NCI-H226 (cell line): ENCODE data around the gene LYRM4.

Experiments
- DNase-seq: peaks from one replicate; pipeline ENCODE4 v3.0.0-alpha.2; 2015

Gene LYRM4

DNA sequence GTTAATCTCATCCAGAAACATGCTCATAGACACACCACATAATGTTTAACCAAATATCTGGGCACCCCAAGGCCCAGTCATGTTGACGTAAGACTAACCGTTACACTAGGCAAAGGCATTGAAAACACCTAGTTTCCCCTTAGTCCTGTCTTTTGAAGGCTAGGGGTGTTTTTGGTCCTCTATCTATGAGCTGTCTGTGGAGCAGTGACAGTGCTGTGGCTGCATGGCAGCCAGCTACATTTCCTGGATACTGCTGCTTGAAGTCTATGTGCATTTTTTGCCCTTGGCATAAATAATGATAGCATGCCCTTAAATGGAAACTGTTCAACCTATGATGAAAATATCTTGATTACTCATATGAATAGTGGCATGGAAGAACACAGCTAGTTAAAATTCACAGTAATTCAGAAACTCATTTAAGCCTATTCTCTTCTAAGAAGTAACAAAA lies 19.2 kb upstream of the LYRM4 start:
- no peak for DNase-seq

DNA sequence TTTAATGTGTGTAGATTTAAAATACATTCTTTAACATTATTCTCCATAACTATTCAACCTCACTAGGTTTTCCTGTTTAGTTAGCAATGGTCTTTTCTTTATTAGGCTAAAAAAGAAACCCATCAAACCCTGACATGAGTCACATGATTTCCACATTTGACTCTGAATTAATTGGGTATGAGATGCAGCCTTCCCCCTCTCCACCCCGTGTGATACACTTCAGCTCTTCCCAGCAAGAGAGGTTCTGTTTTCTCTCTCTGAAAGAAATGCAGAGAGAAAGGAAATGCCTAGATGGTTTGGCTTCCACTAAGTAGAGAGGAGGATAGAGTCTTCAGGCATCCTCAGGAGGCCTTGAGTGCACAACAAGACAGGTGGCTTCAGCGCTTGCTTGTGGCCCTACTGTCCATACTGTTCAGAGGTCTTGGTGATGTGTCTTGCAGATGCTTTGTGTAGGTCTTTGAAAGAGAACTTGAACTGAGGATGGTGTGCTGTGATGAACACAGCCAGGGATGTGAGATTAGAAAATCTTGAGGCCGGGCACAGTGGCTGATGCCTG lies 17.9 kb upstream of the LYRM4 start:
- DNase-seq, result no peak

DNA sequence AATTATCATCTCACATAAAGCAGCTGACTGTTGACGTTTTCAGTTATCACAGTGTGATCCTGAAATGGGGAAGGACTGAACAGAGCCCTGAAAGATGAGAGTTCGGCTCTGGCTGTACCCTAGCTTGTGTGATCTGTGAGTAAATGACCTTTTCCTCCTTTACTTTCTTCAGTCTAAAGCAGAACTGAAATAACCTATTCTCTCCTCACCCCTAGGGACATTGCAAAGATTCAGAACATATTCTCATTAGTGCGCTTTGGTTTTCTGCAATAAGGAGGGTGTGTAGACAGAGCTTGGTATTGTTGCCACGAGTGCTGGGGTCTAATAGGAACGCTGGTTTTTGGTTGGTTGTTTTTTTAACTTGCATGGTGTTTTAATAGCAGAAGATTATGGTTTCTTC lies 17.3 kb upstream of the LYRM4 start:
- DNase-seq, result no peak

DNA sequence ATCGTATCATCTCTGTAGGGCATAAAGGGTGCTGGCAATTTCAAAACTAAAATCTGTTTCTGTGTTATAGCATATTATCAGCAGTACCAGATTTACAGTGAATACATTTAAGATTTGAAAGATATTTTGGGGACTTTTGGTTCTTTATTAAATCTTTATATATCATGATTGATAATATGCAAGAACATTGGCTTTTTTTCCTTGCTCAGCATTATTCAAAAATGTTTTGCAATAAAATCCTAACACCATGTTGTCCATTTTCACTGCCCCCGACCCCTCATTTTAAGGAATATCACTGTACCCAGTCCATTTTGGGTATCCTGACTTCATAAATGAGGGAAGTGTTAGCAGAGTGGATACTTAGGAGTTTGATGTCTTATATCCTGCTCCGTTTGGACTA lies 16.8 kb upstream of the LYRM4 start:
- no peak for DNase-seq

DNA sequence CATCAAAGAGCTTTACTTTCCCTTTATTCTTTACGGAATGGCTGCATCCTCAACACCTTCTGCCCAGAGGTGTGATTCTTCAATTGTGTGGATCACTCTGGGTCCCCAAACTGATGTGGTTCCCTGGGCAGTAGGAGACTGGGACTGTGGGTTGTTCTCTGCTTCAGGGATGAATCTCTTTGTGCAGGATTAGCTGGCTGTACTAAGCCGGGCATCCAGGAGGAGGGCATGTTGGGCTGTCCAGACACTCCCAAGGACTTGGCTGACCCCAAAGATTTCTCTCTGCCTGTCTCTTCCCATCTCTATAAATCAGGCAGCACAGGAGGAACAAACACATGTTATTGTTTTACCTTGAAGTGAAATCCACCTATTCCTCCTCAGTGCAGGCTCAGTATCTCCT lies 15.8 kb upstream of the LYRM4 start:
- DNase-seq, result no peak

DNA sequence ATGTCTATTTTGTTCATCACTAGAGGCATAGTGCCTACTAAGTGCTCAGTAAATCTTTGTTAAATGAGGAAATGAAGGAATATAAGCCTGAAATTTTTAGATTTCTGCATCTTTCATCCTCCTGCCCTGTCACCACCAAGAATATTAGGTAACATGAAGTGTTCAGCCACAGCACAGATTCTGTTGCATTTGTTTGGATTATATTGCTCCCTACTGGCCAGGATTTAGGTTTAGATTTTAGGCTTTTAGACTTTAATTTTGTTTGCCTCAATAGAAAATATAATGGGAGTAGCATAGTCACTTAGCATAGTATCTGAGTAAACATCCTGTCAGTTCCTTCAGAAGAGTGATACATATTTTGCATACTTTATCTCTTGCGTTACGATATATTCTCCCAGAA lies 14.7 kb upstream of the LYRM4 start:
- no peak for DNase-seq

GRCh38 chr6:5274231-5274630 lies 13.5 kb upstream of the LYRM4 start:
- no peak for DNase-seq

GRCh38 chr6:5271926-5272325 lies 11.2 kb upstream of the LYRM4 start:
- no peak for DNase-seq

DNA sequence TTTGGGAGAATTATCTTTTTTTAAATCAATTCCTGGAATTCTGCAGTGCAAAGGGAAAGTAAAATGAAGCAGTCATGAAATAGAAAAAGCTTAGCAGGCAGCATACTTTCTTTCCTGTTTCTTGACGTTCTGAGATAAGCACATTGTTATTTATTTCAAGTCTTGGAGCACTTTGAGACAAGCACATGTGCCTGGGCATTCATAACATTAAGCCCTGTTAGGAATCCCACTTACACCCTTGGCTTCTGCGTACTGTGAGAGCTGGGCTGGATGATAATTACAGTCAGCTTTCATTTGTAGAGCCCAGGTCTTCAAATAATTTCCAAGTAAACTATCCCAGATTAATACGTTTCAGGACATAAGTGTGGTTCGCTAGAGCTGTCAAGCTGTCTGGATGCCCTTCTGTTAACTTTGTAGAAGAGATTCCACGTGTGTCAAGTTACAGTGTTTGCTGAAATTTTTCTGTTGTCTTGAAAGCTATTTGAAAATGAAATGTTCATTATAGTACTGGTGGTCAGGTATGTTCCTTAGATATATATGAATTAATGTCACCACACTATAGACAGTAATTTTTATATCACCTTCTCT lies 9.4 kb upstream of the LYRM4 start:
- no peak for DNase-seq

DNA sequence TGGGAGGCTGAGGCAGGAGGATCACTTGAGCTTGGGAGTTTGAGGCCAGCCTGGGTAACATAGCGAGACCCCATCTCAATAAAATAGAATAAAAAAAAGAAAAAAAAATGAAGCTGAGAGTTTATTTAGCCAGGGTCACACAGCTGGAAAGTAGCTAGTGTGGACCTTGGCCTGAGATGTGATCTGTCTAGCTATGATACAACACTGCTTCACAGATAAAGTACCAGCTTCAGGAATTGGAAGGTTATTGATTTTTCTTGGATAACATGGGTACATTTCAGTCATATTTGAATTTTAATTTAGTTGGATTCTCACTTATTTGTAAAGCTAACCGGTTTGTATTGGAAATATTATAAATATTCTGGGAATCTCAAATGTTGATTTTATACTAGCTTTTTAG lies 5.7 kb upstream of the LYRM4 start:
- DNase-seq, result no peak

DNA sequence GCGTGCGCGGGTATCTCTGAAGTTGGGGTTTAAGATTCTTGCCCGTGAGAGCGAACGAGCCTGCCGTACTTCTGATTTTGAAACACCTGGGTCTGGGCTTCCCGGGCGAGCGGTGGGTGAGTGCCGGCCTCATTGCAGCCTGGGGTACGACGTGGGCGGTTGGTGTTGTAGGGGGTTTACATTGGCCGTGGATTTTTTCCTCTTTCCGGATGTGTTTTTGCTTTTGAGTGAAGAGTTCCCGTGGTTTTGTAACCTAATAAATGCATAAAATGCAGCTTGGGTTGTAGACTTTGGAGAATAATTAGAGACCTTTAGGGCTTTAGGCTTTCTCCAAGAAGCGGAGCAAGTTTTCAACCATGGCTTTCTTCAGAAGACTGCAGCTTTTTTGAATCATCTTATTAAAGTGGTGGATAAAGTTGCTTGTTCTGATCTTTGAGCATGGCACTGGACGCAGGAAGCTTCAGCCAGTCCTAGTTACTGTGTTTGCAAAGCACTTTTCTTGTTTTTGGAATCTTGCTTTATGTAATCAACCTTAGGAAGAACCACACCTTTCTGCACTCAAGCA lies 877 bp upstream of the LYRM4 start:
- no peak for DNase-seq

- peak; percentile 69 for DNase-seq
These were observed 584 bp downstream of the LYRM4 start for GRCh38 chr6:5260111-5260620.

DNA sequence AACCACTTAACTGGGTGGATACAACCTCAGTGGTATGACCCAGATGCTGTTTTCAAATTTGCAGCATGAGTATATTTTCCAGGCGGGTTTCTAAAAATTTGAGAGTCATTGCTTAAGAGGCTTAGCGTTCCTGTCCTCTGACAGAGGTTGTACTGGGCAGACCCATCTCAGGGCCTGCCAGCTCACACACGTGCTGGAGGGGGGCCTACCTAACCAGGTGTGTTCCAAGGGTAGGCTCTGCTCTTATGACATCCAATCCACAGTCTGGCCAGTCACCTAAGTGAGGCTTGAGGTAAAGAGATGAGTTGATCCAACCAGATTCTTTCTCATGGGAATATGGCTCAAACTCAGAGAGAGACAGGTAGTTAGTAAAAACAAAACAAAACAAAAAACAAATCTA lies 1.3 kb downstream of the LYRM4 start:
- DNase-seq, result no peak

DNA sequence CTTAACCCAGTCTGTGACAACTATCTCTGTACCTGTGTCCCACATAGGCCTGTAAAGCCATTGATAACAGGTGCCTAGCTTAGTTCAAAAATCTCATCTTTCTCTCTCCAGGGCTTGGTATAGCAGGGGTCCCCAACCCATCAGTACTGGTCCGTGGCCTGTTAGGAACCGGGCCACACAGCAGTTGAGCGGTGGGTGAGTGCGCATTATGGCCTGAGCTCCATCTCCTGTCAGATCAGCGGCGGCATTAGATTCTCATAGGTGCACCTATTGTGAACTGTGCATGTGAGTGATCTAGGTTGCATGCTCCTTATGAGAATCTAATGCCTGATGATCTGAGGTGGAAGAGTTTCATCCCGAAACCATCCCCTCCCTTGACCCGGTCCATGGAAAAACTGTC lies 3.4 kb downstream of the LYRM4 start:
- no peak for DNase-seq

DNA sequence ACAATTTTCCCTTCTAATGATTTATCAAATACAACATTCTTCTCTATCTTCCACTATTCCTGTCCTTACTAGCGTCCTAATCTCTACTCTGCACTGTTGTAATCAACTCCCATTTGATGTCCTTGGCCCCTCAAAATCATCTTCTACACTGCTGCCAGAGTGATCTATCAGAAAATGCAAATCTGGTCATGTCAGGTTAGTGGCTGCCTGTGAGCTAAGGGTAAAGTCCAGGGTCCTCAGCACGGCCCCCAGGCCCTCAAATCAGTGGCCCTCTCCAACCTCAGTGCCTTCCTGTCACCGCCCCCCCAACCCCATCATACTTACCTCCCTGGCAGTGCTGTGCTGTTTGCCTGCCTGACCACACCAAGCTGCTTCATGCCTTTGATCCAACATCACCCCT lies 3.8 kb downstream of the LYRM4 start:
- DNase-seq, result no peak

DNA sequence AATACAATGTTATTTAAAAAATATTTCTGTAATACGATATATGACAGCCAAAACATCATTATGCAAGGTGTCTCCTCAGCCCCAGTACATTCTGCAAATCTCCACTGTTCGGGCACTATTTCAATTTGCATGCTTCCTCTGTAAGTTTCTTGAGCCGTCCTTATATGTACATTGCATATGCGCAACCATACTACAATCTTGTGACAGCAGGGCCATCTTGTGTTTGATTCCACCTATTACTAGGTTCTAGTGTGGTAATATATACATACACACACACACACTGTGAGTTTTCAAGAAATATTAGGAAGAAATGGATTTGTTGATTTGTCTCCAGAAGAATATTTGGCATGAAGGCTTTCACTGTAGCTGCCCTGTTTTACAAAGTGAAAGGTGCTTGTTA lies 9.8 kb downstream of the LYRM4 start:
- no peak for DNase-seq

- no peak for DNase-seq
These were observed 10.3 kb downstream of the LYRM4 start for GRCh38 chr6:5250451-5250850.

GRCh38 chr6:5249451-5250122 lies 11.2 kb downstream of the LYRM4 start:
- DNase-seq, result peak; percentile 3

GRCh38 chr6:5248302-5249098 lies 12.2 kb downstream of the LYRM4 start:
- no peak for DNase-seq

DNA sequence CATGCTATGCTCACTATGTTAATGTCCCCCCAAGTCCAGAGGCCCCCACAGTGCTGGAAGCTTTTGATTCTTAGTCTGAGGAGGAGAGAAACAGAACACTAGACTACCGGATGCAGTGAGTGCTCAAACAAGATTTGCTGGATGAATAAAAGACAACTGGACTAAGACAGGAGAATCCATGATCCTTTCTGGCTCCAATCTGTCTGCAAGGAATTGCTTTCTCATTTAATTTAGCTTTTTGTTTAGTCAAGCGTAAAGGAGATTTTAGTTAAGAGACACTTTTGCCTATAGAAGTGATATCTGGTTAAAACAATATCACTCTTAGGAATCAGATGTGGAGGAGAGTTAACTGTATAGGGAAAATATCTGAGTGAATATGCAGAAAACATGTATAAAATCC lies 13.5 kb downstream of the LYRM4 start:
- no peak for DNase-seq

- DNase-seq, result no peak
These were observed 14.3 kb downstream of the LYRM4 start for GRCh38 chr6:5246141-5247097.

DNA sequence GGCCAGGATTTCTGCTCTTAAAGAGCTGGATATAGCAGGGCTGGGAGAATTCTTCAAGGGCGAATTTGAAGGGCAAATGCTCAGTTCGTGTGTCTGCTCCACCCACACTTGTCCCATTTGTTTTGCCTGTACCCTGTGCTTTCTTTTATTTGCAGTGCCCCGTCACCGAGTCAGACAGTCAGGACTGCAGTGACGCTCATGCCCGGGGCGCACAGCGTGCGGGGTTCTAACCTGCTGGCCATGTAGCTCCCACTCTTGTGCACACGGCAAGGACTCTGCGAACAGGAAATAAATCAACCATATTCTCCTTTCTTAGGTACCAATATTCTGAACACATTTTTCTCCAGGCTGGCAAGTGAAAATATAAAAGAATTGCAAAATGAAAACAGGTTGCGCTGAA lies 17.7 kb downstream of the LYRM4 start:
- no peak for DNase-seq
